H9 (cell line): ENCODE measurements around the gene SYT9. TPM values are rescaled to one million over a fixed set of nuclear protein-coding genes. Genes with fewer than 3 reads are reported as not detected.
"Not testable (repeated sequence)": the region's sequence is repeated elsewhere in the genome, so short reads cannot be mapped to it uniquely, and the experiment has no call there.

Source experiments
- DNase-seq: peaks from one replicate; pipeline ENCODE4 v3.0.0-alpha.2; 2017
- H2AFZ ChIP-seq: one replicate; pipeline ENCODE4 v1.6.1; 2013; ENCODE audit warnings: mild to moderate bottlenecking, low read length, control low read depth, moderate library complexity
- H2AK5ac ChIP-seq: 2 replicates; pipeline ENCODE4 v1.6.1; 2013; ENCODE audit warnings: low read length, control low read depth, mixed read lengths; ENCODE audit not compliant: insufficient read length
- H2BK120ac ChIP-seq: one replicate; pipeline ENCODE4 v1.6.1; 2013; ENCODE audit warnings: low read depth, mild to moderate bottlenecking, low read length, control low read depth, inconsistent platforms; ENCODE audit not compliant: poor library complexity, severe bottlenecking
- H2BK12ac ChIP-seq: 2 replicates; pipeline ENCODE4 v1.6.1; 2013; ENCODE audit warnings: low read length, control low read depth, mixed read lengths, low read depth; ENCODE audit not compliant: insufficient read length
- H2BK15ac ChIP-seq: 2 replicates; pipeline ENCODE4 v1.6.1; 2013; ENCODE audit warnings: low read depth, low read length, control low read depth
- H2BK20ac ChIP-seq: one replicate; pipeline ENCODE4 v1.6.1; 2013; ENCODE audit warnings: low read depth, mild to moderate bottlenecking, low read length, control low read depth, inconsistent platforms; ENCODE audit not compliant: poor library complexity, severe bottlenecking
- H2BK5ac ChIP-seq: 2 replicates; pipeline ENCODE4 v1.6.1; 2013; ENCODE audit warnings: low read length, control low read depth, mixed read lengths; ENCODE audit not compliant: insufficient read length
- H3K14ac ChIP-seq: 2 replicates; pipeline ENCODE4 v1.6.1; 2013; ENCODE audit warnings: low read length, control low read depth; ENCODE audit not compliant: insufficient read depth
- H3K18ac ChIP-seq: 2 replicates; pipeline ENCODE4 v1.6.1; 2013; ENCODE audit warnings: low read depth, mild to moderate bottlenecking, mixed read lengths, low read length, control low read depth; ENCODE audit not compliant: insufficient read length
- H3K23ac ChIP-seq: 2 replicates; pipeline ENCODE4 v1.6.1; 2013; ENCODE audit warnings: low read length, control low read depth, mixed read lengths, low read depth; ENCODE audit not compliant: insufficient read length
- H3K23me2 ChIP-seq: 2 replicates; pipeline ENCODE4 v1.6.1; 2013; ENCODE audit warnings: low read depth, mild to moderate bottlenecking, mixed read lengths, low read length, control low read depth; ENCODE audit not compliant: insufficient read length, poor library complexity, severe bottlenecking
- H3K27ac ChIP-seq: 2 replicates; pipeline ENCODE4 v1.5.1; 2013; ENCODE audit warnings: low read length, control low read depth, mixed read lengths, low read depth; ENCODE audit not compliant: insufficient read length
- H3K27me3 ChIP-seq: 2 replicates; pipeline ENCODE4 v1.6.1; 2013; ENCODE audit warnings: low read length, control low read depth, inconsistent platforms; ENCODE audit not compliant: insufficient read depth
- H3K4ac ChIP-seq: 2 replicates; pipeline ENCODE4 v1.6.1; 2013; ENCODE audit warnings: low read depth, mild to moderate bottlenecking, control low read depth, inconsistent platforms, low read length, moderate library complexity
- H3K4me1 ChIP-seq: 2 replicates; pipeline ENCODE4 v1.6.1; 2013; ENCODE audit warnings: low read length, control low read depth, inconsistent platforms; ENCODE audit not compliant: insufficient read depth
- H3K4me2 ChIP-seq: 2 replicates; pipeline ENCODE4 v1.6.1; 2013; ENCODE audit warnings: low read length, control low read depth, mixed read lengths; ENCODE audit not compliant: insufficient read length, insufficient read depth
- H3K56ac ChIP-seq: 2 replicates; pipeline ENCODE4 v1.6.1; 2013; ENCODE audit warnings: low read depth, mild to moderate bottlenecking, mixed read lengths, low read length, control low read depth; ENCODE audit not compliant: insufficient read length
- H3K79me1 ChIP-seq: 2 replicates; pipeline ENCODE4 v1.6.1; 2013; ENCODE audit warnings: low read depth, mild to moderate bottlenecking, moderate library complexity, low read length, control low read depth, inconsistent platforms; ENCODE audit not compliant: insufficient read depth, poor library complexity, severe bottlenecking
- H3K79me2 ChIP-seq: 2 replicates; pipeline ENCODE4 v1.6.1; 2013; ENCODE audit warnings: low read length, control low read depth, inconsistent platforms; ENCODE audit not compliant: insufficient read depth
- H3K9ac ChIP-seq: 2 replicates; pipeline ENCODE4 v1.6.1; 2013; ENCODE audit warnings: low read length, control low read depth, mixed read lengths; ENCODE audit not compliant: insufficient read length; ENCODE audit errors: extremely low read depth
- H3K9me3 ChIP-seq: one replicate; pipeline ENCODE4 v1.6.1; 2013; ENCODE audit warnings: low read depth, low read length, inconsistent platforms; ENCODE audit not compliant: control insufficient read depth
- H3T11ph ChIP-seq: one replicate; pipeline ENCODE4 v1.6.1; 2013; ENCODE audit warnings: mild to moderate bottlenecking, low read length, control low read depth, inconsistent platforms
- H4K20me1 ChIP-seq: one replicate; pipeline ENCODE4 v1.6.1; 2013; ENCODE audit not compliant: control insufficient read depth, insufficient read length, insufficient read depth
- H4K5ac ChIP-seq: 2 replicates; pipeline ENCODE4 v1.6.1; 2013; ENCODE audit warnings: low read depth, mild to moderate bottlenecking, mixed read lengths, low read length, control low read depth; ENCODE audit not compliant: insufficient read length
- H4K8ac ChIP-seq: replicated peaks from 2 replicates; pipeline ENCODE4 v1.6.1; 2013; ENCODE audit warnings: low read length, control low read depth, mixed read lengths, low read depth; ENCODE audit not compliant: insufficient read length
- H4K91ac ChIP-seq: 2 replicates; pipeline ENCODE4 v1.6.1; 2013; ENCODE audit warnings: low read depth, mild to moderate bottlenecking, moderate library complexity, mixed read lengths, low read length, control low read depth; ENCODE audit not compliant: insufficient read length
- H3K27ac Mint-ChIP-seq, 3 experiments: 2 replicates in 2 of 3; 3 replicates in 1 of 3; pipeline ENCODE4 v1.8.0; 2020 to 2021; ENCODE audit warnings: mixed read lengths in 3 of 3, mild to moderate bottlenecking in 1 of 3, moderate library complexity in 1 of 3
- H3K27me3 Mint-ChIP-seq: 2 replicates; pipeline ENCODE4 v1.8.0; 2021; ENCODE audit warnings: low read depth, mild to moderate bottlenecking, moderate library complexity, mixed read lengths
- H3K36me3 Mint-ChIP-seq, 3 experiments: 2 replicates in 2 of 3; 3 replicates in 1 of 3; pipeline ENCODE4 v1.8.0; 2020 to 2021; ENCODE audit warnings: low read depth in 3 of 3, mixed read lengths in 3 of 3; ENCODE audit not compliant: insufficient read depth in 1 of 3
- H3K4me1 Mint-ChIP-seq, 2 experiments: 2 replicates each; pipeline ENCODE4 v1.8.0; 2020; ENCODE audit warnings: mixed read lengths in 2 of 2
- H3K4me3 Mint-ChIP-seq, 2 experiments: 2 replicates in 1 of 2; 3 replicates in 1 of 2; pipeline ENCODE4 v1.8.0; 2020 to 2021; ENCODE audit warnings: mild to moderate bottlenecking in 2 of 2, mixed read lengths in 2 of 2, moderate library complexity in 1 of 2
- H3K9me3 Mint-ChIP-seq, 2 experiments: 2 replicates in 1 of 2; 3 replicates in 1 of 2; pipeline ENCODE4 v1.8.0; 2020; ENCODE audit warnings: mild to moderate bottlenecking in 2 of 2, mixed read lengths in 2 of 2, moderate library complexity in 1 of 2
- CTCF ChIP-seq: fragments of 200-600 bp; sonication (generic); conservative IDR thresholded peaks from 3 replicates; pipeline ENCODE4 v1.8.0; 2021; ENCODE audit warnings: antibody characterized with exemption, mild to moderate bottlenecking
- WGBS: extraction: QIAGEN DNeasy Blood & Tissue Kit; methylation state at CpG from one replicate; pipeline ENCODE4 v1.1.7; 2013; ENCODE audit warnings: missing lambda C conversion rate, low lambda C conversion rate, mixed read lengths; ENCODE audit not compliant: insufficient read length; ENCODE audit errors: extremely low coverage; 5-methylcytosine and 5-hydroxymethylcytosine counted together
- total RNA-seq: library from RNA; stranded (reverse); gene quantifications from 2 replicates; pipeline ENCODE4 v1.2.1, GENCODE V29; 2021

SYT9 gene
- total RNA-seq, 1 experiment from 2014 or later = 0.63 TPM

- no peak overlapping the region for H3K9ac ChIP-seq
- H2BK5ac ChIP-seq = no peak overlapping the region
- no peak overlapping the region for H3K56ac ChIP-seq
- no peak overlapping the region for H3K4me2 ChIP-seq
- no peak overlapping the region for H2BK120ac ChIP-seq
- H3K9me3 Mint-ChIP-seq = no peaks in the 10 kb centered on the region
- WGBS = no CpG with 5 or more reads among the region's 12 CpGs
- H3K9me3 ChIP-seq = no peaks in the 10 kb centered on the region
- H2BK20ac ChIP-seq = no peak overlapping the region
- no peak overlapping the region for H3K27ac Mint-ChIP-seq
- H3K14ac ChIP-seq = no peak overlapping the region
- no peaks in the 10 kb centered on the region for H3K79me2 ChIP-seq
- no peak overlapping the region for H3T11ph ChIP-seq
- H4K8ac ChIP-seq = no peak overlapping the region
- no peak overlapping the region for H3K23ac ChIP-seq
- no peaks in the 10 kb centered on the region for H4K20me1 ChIP-seq
- peaks cover 39% of the 10 kb centered on the region for H3K27me3 Mint-ChIP-seq
- H3K27me3 ChIP-seq = peaks cover 3% of the 10 kb centered on the region; the same call in 1 of the 2 replicates
- H2AFZ ChIP-seq = no peak overlapping the region
- no peak overlapping the region for H3K4me3 Mint-ChIP-seq
- H4K5ac ChIP-seq = no peak overlapping the region
- peaks cover 0 to 5% (median 0%) of the 10 kb centered on the region in 3 experiments; a peak in 2 of 7 replicates for H3K36me3 Mint-ChIP-seq
- H3K4me1 ChIP-seq = no peaks in the 10 kb centered on the region
- H3K27ac ChIP-seq = no peak overlapping the region
- H2AK5ac ChIP-seq = no peak overlapping the region
- peaks cover 26 to 29% of the 10 kb centered on the region in 2 experiments for H3K4me1 Mint-ChIP-seq
- H3K23me2 ChIP-seq = peaks cover 14% of the 10 kb centered on the region
- no peak overlapping the region for H2BK12ac ChIP-seq
- H2BK15ac ChIP-seq = no peak overlapping the region
- no peak overlapping the region for H3K18ac ChIP-seq
- DNase-seq = no peak
- no peak for TF ChIP-seq CTCF
- no peaks in the 10 kb centered on the region for H3K79me1 ChIP-seq
- H4K91ac ChIP-seq = no peak overlapping the region
- H3K4ac ChIP-seq = no peak overlapping the region
Observed at GRCh38 chr11:7516475-7516874, 264.8 kb downstream of the SYT9 start.

- H3K27ac Mint-ChIP-seq, H2BK5ac ChIP-seq, H4K5ac ChIP-seq: not testable (repeated sequence)
Observed at GRCh38 chr11:7517743-7518142, 266.0 kb downstream of the SYT9 start.

More at GRCh38 chr11:7517743-7518142, 266.0 kb downstream of the SYT9 start:
- H3K79me1 ChIP-seq, H3K79me2 ChIP-seq, H3K4me1 ChIP-seq, H2AK5ac ChIP-seq, H2BK15ac ChIP-seq, H3K4me2 ChIP-seq, H3K27me3 ChIP-seq, H3K27ac ChIP-seq, H3K9me3 ChIP-seq, H3T11ph ChIP-seq, H3K23ac ChIP-seq, H3K4ac ChIP-seq, H2BK120ac ChIP-seq, H2BK20ac ChIP-seq, H2AFZ ChIP-seq, H3K56ac ChIP-seq, H3K14ac ChIP-seq, DNase-seq, H3K9ac ChIP-seq, H3K9me3 Mint-ChIP-seq, H4K91ac ChIP-seq, H4K20me1 ChIP-seq, H3K4me3 Mint-ChIP-seq, H3K18ac ChIP-seq, H2BK12ac ChIP-seq, H4K8ac ChIP-seq, H3K36me3 Mint-ChIP-seq: not testable (repeated sequence)
- peaks cover 34% of the 10 kb centered on the region for H3K27me3 Mint-ChIP-seq
- peaks cover 19 to 20% of the 10 kb centered on the region in 2 experiments for H3K4me1 Mint-ChIP-seq
- peaks cover 14% of the 10 kb centered on the region for H3K23me2 ChIP-seq
- WGBS = no CpG with 5 or more reads among the region's 13 CpGs
